SK-N-SH (cell line): ENCODE results near the gene FAM222A. TPM values are rescaled to one million over a fixed set of nuclear protein-coding genes. Genes with fewer than 3 reads are reported as not detected.

Experiments used
- CTCF ChIA-PET: fragments of 300-600, 350-600 bp; formaldehyde crosslinking; extraction: SDS; loops from one replicate; lab custom pipeline; 2021; lab: Yijun Ruan, JAX
- POLR2A ChIA-PET: fragments of 350-600 bp; sonication (Branson Sonifier 250); formaldehyde crosslinking; extraction: SDS; loops from one replicate; lab custom pipeline; 2020; ENCODE audit warnings: antibody characterized with exemption, inconsistent platforms; lab: Yijun Ruan, JAX
- DNase-seq: peaks from one replicate; pipeline ENCODE4 v3.0.0; 2012
- H2AFZ ChIP-seq: fragments of 200-600 bp; sonication (generic); 2 replicates; pipeline ENCODE4 v1.8.1; 2016; ENCODE audit warnings: antibody characterized with exemption, mild to moderate bottlenecking, low read depth
- H3F3A ChIP-seq: fragments of 200-600 bp; sonication (generic); replicated peaks from 2 replicates; pipeline ENCODE3; 2016; ENCODE audit warnings: antibody characterized with exemption, mild to moderate bottlenecking; ENCODE audit not compliant: insufficient read depth
- H3K27ac ChIP-seq, 2 experiments: fragments of 200-500 bp in 1 of 2; fragments of 200-600 bp in 1 of 2; sonication (Bioruptor generic) in 1 of 2; sonication (generic), shearing (Covaris generic) in 1 of 2; 2 replicates each; pipeline versions ENCODE4 v1.5.1 to v1.6.1; 2014 to 2016; ENCODE audit warnings: low read depth in 2 of 2, inconsistent platforms in 1 of 2, low read length in 1 of 2, mild to moderate bottlenecking in 1 of 2, mixed read lengths in 1 of 2
- H3K27me3 ChIP-seq: fragments of 200-600 bp; sonication (generic), shearing (Covaris generic); 2 replicates; pipeline ENCODE4 v1.6.1; 2016; ENCODE audit warnings: mixed run types; ENCODE audit not compliant: insufficient read depth
- H3K36me3 ChIP-seq, 2 experiments: fragments of 200-500 bp in 1 of 2; fragments of 200-600 bp in 1 of 2; sonication (Bioruptor generic) in 1 of 2; sonication (generic) in 1 of 2; replicated peaks in 1 of 2; 2 replicates each; pipeline versions ENCODE3 to v1.5.1; 2014 to 2016; ENCODE audit warnings: low read length in 1 of 2, mild to moderate bottlenecking in 1 of 2; ENCODE audit not compliant: insufficient read depth in 2 of 2, control insufficient read depth in 1 of 2
- H3K4me1 ChIP-seq, 2 experiments: fragments of 200-500 bp in 1 of 2; fragments of 200-600 bp in 1 of 2; sonication (Bioruptor generic) in 1 of 2; sonication (generic), shearing (Covaris generic) in 1 of 2; 2 replicates each; pipeline versions ENCODE4 v1.5.1 to v1.6.1; 2014 to 2016; ENCODE audit warnings: low read depth in 1 of 2, low read length in 1 of 2, mixed run types in 1 of 2; ENCODE audit not compliant: insufficient read depth in 2 of 2, control insufficient read depth in 1 of 2
- H3K4me2 ChIP-seq: fragments of 200-600 bp; sonication (generic), shearing (Covaris generic); 2 replicates; pipeline ENCODE4 v1.6.1; 2017; ENCODE audit warnings: mixed run types
- H3K4me3 ChIP-seq, 2 experiments: fragments of 200-500 bp in 1 of 2; fragments of 200-600 bp in 1 of 2; sonication (Bioruptor generic) in 1 of 2; sonication (generic), shearing (Covaris generic) in 1 of 2; 2 replicates each; pipeline versions ENCODE4 v1.5.1 to v1.8.1; 2014 to 2016; ENCODE audit warnings: low read depth in 2 of 2, inconsistent platforms in 1 of 2, low read length in 1 of 2, mild to moderate bottlenecking in 1 of 2, mixed read lengths in 1 of 2, moderate library complexity in 1 of 2
- H3K79me2 ChIP-seq: fragments of 200-600 bp; sonication (generic); 2 replicates; pipeline ENCODE4 v1.8.1; 2017; ENCODE audit warnings: mild to moderate bottlenecking; ENCODE audit not compliant: insufficient read depth
- H3K9ac ChIP-seq: fragments of 200-600 bp; sonication (generic); 2 replicates; pipeline ENCODE4 v1.6.1; 2017; ENCODE audit warnings: mixed run types
- H3K9me2 ChIP-seq: fragments of 200-600 bp; sonication (generic); 2 replicates; pipeline ENCODE4 v1.6.1; 2017; ENCODE audit warnings: mixed run types
- H3K9me3 ChIP-seq: fragments of 200-600 bp; sonication (generic); 2 replicates; pipeline ENCODE4 v1.6.1; 2017; ENCODE audit warnings: mixed run types, mild to moderate bottlenecking, moderate library complexity
- H4K20me1 ChIP-seq: fragments of 200-600 bp; sonication (generic); 2 replicates; pipeline ENCODE4 v1.6.1; 2017; ENCODE audit warnings: mild to moderate bottlenecking, mixed run types; ENCODE audit not compliant: insufficient read depth
- CTCF ChIP-seq: fragments of 200-600 bp; sonication (generic); IDR thresholded peaks from 2 replicates; pipeline ENCODE4 v1.6.1; 2017; ENCODE audit warnings: antibody characterized with exemption, mild to moderate bottlenecking, moderate library complexity
- ELF1 ChIP-seq: IDR thresholded peaks from 2 replicates; pipeline ENCODE4 v1.4.0; 2012
- GABPA ChIP-seq: IDR thresholded peaks from 2 replicates; pipeline ENCODE4 v1.4.0; 2012; ENCODE audit warnings: low read depth, mild to moderate bottlenecking
- IRF3 ChIP-seq: fragments of 150-350 bp; IDR thresholded peaks from 2 replicates; pipeline ENCODE4 v1.6.1; 2016; ENCODE audit warnings: mild to moderate bottlenecking, low read depth, low read length
- MAX ChIP-seq: IDR thresholded peaks from 2 replicates; pipeline ENCODE4 v1.4.0; 2012; ENCODE audit warnings: low read depth
- MEF2A ChIP-seq: IDR thresholded peaks from 2 replicates; pipeline ENCODE4 v1.4.0; 2012; ENCODE audit warnings: low read depth, borderline replicate concordance
- NRF1 ChIP-seq: IDR thresholded peaks from 2 replicates; pipeline ENCODE4 v1.6.1; 2012; ENCODE audit warnings: low read depth, mild to moderate bottlenecking, low read length
- PBX3 ChIP-seq: IDR thresholded peaks from 2 replicates; pipeline ENCODE4; 2012
- POLR2AphosphoS5 ChIP-seq: IDR thresholded peaks from 2 replicates; pipeline ENCODE4 v1.6.1; 2012; ENCODE audit warnings: low read depth, low read length
- RAD21 ChIP-seq: IDR thresholded peaks from 2 replicates; pipeline ENCODE4 v1.6.1; 2012; ENCODE audit warnings: mild to moderate bottlenecking, low read length
- RCOR1 ChIP-seq: fragments of 150-350 bp; IDR thresholded peaks from 2 replicates; pipeline ENCODE4 v1.6.1; 2017; ENCODE audit warnings: antibody characterized with exemption, low read length
- RXRA ChIP-seq: IDR thresholded peaks from 2 replicates; pipeline ENCODE4 v1.4.0; 2012; ENCODE audit warnings: low read depth, mild to moderate bottlenecking, borderline replicate concordance
- SIN3A ChIP-seq: IDR thresholded peaks from 2 replicates; pipeline ENCODE4 v1.6.1; 2012; ENCODE audit warnings: low read depth, mild to moderate bottlenecking, low read length, moderate library complexity, borderline replicate concordance
- TAF1 ChIP-seq: IDR thresholded peaks from 2 replicates; pipeline ENCODE4 v1.6.1; 2012; ENCODE audit warnings: low read depth, mild to moderate bottlenecking, low read length, moderate library complexity, borderline replicate concordance
- TEAD4 ChIP-seq: IDR thresholded peaks from 2 replicates; pipeline ENCODE4 v1.4.0; 2012; ENCODE audit warnings: mild to moderate bottlenecking, borderline replicate concordance; ENCODE audit not compliant: insufficient read depth
- USF1 ChIP-seq: IDR thresholded peaks from 2 replicates; pipeline ENCODE4 v1.4.0; 2012; ENCODE audit warnings: low read depth, borderline replicate concordance
- USF2 ChIP-seq: fragments of 150-350 bp; IDR thresholded peaks from 2 replicates; pipeline ENCODE4 v1.6.1; 2017; ENCODE audit warnings: antibody characterized with exemption, low read length, low read depth, borderline replicate concordance
- ZBTB33 ChIP-seq: IDR thresholded peaks from 2 replicates; pipeline ENCODE4 v1.4.0; 2012; ENCODE audit warnings: low read depth, borderline replicate concordance
- WGBS: methylation state at CpG from one replicate; pipeline ENCODE4 v1.1.6; 2017; ENCODE audit warnings: low lambda C conversion rate; 5-methylcytosine and 5-hydroxymethylcytosine counted together
- polyA plus RNA-seq, 3 experiments: library from polyadenylated mRNA; depleted of rRNA; stranded (reverse); fragments of >200 nt; gene quantifications; 2 replicates each; pipeline ENCODE4 v1.2.3, GENCODE V29; 2012

Gene FAM222A
- polyA plus RNA-seq, 1 of the 3 experiments (the other 2 are of a cell fraction), result 1.6 TPM

GRCh38 chr12:109767456-109767855, 53.8 kb downstream of the FAM222A start:
- H3K27me3 ChIP-seq, result no peaks in the 10 kb centered on the region
- no peak overlapping the region for H3K9ac ChIP-seq
- H3K79me2 ChIP-seq, result no peaks in the 10 kb centered on the region
- POLR2A ChIA-PET, result no interaction called here
- no peaks in the 10 kb centered on the region for H4K20me1 ChIP-seq
- no peak overlapping the region for H3K4me3 ChIP-seq
- peak; percentile 20 for DNase-seq
- no peak overlapping the region for H2AFZ ChIP-seq
- H3K9me3 ChIP-seq, result no peaks in the 10 kb centered on the region
- no peaks in the 10 kb centered on the region for H3K9me2 ChIP-seq
- peaks cover 0 to 23% of the 10 kb centered on the region in 2 experiments; a peak in 1 of 4 replicates for H3K4me1 ChIP-seq
- H3K4me2 ChIP-seq, result no peak overlapping the region
- no peak overlapping the region for H3K27ac ChIP-seq
- no peaks in the 10 kb centered on the region for H3F3A ChIP-seq
- TF ChIP-seq NRF1, result no peak
- no peak for TF ChIP-seq TEAD4
- no peak for TF ChIP-seq SIN3A
- no peak for TF ChIP-seq MAX
- TF ChIP-seq ZBTB33, result no peak
- no peak for TF ChIP-seq CTCF
- TF ChIP-seq RAD21, result no peak
- no peak for TF ChIP-seq RXRA
- no peak for TF ChIP-seq ELF1
- TF ChIP-seq USF1, result no peak
- TF ChIP-seq IRF3, result no peak
- TF ChIP-seq USF2, result no peak
- TF ChIP-seq TAF1, result no peak
- no peak for TF ChIP-seq MEF2A
- TF ChIP-seq POLR2AphosphoS5, result no peak
- TF ChIP-seq PBX3, result no peak
- TF ChIP-seq RCOR1, result no peak
- no peak for TF ChIP-seq GABPA
- 89% methylated on average over 4 of the region's 4 CpGs for WGBS
- CTCF ChIA-PET, result interaction anchor here (7.2 kb wide), 1 partner anchor 9 kb away, joined by 49 read pairs; no protein-coding TSS in a partner anchor
- H3K36me3 ChIP-seq, result no peaks in the 10 kb centered on the region
